K562 treated with DMSO at 1 percent for 24 hours (cell line): Measurements from ENCODE around the gene TUBB6. TPM values are rescaled to one million over a fixed set of nuclear protein-coding genes. Genes with fewer than 3 reads are reported as not detected.

ENCODE experiments used
- total RNA-seq: library from RNA; unstranded; fragments of 300-600 nt; gene quantifications from 2 replicates; pipeline ENCODE4 v1.2.3, GENCODE V29; 2022; ENCODE audit warnings: low read depth; ENCODE audit not compliant: insufficient read depth

The TUBB6 gene
- 239 and 243 TPM in 2 replicates for total RNA-seq

GRCh38 chr18:12307701-12308385 lies at the start of gene TUBB6:
Gene TUBB6 (plus strand): TSS chr18:12308241. CDS start chr18:12308293, 52 bp downstream.

Other genes with a start within 250 kb of the TUBB6 start
- 0.08 TPM in 1 of 2 replicates, not detected in the other for gene ANKRD62, start 214.4 kb upstream of the TUBB6 start, total RNA-seq
- gene CIDEA, start 53.9 kb upstream of the TUBB6 start, total RNA-seq = not detected in 2 replicates
- gene AFG3L2, start 69.0 kb downstream of the TUBB6 start, total RNA-seq = 46.9 and 49.4 TPM in 2 replicates
- gene PRELID3A, start 99.7 kb downstream of the TUBB6 start, total RNA-seq = 2.6 and 4.3 TPM in 2 replicates